NCI-H2107 treated with DMSO at 0.1 percent for 48 hours (cell line): ENCODE results near the gene FAM83F.
"Not testable (repeated sequence)": the region's sequence is repeated elsewhere in the genome, so short reads cannot be mapped to it uniquely, and the experiment has no call there.

Source experiments
- DNase-seq: peaks from one replicate; lab custom pipeline; 2025; ENCODE audit not compliant: unreplicated experiment; lab: John Stamatoyannopoulos, UW

Gene FAM83F

DNA sequence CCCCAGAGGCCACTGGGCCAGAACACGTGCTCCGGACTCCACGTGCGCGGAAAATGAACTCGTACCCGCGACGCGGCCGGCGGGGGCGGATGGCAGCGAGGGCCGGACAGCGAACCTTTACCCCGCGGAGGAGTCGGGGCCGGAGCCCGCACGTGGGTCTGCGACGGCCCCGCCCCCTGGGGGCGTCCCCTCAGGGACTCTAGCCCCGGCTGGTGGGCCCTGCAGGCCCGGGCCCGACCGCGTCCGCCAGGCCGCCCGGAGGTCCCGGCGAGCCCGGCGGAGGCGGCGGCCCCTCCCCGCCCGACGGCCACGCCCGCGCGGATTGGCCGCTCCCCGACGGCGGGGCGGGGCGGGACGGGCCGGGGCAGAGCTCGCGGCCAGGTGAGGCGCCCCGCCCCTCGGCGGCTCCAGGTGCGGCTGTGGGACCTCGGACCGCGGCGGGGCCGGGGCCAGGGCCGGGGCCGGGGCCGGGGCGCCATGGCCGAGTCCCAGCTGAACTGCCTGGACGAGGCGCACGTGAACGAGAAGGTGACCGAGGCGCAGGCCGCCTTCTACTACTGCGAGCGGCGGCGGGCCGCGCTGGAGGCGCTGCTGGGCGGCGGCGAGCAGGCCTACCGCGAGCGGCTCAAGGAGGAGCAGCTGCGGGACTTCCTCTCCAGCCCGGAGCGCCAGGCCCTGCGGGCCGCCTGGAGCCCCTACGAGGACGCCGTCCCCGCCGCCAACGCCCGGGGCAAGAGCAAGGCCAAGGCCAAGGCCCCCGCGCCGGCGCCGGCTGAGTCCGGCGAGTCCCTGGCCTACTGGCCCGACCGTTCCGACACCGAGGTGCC lies at the start of gene FAM83F:
Gene FAM83F (plus strand): TSS at position 389 of the 827 bp plus-strand sequence. CDS start 89 bp downstream, at position 478.
- no peak for DNase-seq

DNA sequence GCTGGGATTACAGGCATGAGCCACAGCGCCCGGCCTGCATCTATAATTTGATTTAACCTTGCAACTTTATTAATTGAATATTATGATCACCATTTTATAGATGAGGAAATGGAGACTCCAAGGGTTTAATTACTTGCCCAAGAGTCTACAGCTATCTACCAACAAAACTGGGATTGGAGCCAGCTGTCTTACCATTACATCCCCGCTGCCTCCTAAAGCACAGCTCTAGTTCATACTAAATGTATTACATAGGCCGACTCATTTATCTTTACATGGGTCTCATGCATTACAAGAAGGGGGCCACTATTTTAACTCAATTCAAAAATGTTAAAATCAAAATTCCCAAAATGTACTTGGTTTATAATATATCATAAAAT lies 48.6 kb upstream of the FAM83F start:
- no peak for DNase-seq

DNA sequence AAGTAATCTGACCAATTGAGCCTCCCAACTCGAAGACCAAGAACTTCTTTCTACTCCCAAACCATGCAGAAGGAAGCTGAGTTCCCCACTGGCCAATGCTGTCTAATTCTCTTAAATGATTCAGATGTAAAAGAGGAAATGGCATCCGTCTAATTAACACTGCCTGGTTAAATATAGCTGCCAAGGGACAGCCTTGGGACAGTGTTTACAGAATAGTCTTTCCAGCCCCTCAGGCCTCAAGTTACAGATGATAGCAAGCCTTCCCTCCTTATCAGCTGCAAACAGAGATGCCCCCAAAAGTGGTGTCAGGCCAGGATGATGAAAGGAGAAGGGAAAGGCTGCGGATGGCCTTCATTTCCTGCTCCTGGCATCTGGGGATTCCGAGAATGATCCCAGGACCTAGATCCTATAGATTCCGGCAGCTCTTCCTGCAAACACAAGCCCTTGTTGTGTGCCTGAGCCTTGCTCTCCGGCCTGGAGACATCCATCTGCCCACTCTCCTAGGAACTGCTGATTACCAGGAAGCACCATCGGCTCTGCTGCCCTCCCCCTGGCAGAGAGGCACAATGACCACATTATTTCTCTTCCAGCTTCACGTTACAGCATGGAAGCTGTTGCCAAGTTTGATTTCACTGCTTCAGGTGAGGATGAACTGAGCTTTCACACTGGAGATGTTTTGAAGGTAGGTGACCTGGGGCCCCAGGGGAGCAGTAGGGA lies 48.1 kb upstream of the FAM83F start:
- peak; percentile 66 for DNase-seq

DNA sequence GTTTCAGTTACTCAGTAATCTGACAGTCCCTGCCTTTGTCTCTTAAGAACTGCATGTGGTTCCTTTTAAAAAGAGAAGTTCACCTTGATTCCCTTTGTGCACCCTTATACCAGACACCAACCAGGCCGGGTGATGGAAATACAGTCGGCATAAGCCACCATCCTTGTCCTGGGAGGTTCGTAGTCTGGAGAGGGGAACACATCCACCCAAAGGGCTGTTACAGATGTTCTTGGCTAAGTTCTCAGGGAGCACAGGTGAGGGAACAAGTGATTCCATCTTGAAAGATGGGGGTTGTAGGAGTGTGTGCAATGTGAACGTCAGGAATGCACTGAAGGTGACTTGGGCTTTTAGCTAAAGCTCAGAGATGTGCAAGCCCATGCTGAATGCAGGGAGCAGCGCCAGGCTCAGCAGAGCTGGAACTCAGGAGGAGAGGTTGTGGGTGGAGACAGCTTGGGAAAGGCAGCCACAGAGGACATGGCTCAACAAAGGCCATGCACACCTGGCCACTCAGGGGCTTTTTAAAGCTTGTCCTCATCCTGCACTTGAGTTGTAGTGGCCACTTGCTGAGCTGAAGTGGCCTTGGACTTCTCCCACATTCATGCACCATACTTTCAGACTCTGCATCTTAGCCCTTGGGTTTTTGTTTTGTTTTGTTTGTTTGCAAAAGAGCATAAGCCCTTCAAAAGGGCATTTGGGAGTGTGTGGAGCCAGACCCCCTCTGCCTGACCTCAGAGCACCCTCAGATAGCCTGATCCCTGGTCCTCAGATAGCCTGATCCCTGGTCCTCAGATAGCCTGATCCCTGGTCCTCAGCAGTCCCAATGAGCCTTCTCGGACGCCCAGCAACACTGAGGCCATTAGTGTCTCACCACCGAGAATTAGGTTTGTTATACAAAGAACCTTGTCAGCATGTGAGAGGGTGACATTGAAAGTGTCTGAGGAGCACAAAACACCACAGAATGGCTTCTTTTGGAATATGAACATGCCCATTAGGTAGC lies 47.2 kb upstream of the FAM83F start:
- peak; percentile 43 for DNase-seq

DNA sequence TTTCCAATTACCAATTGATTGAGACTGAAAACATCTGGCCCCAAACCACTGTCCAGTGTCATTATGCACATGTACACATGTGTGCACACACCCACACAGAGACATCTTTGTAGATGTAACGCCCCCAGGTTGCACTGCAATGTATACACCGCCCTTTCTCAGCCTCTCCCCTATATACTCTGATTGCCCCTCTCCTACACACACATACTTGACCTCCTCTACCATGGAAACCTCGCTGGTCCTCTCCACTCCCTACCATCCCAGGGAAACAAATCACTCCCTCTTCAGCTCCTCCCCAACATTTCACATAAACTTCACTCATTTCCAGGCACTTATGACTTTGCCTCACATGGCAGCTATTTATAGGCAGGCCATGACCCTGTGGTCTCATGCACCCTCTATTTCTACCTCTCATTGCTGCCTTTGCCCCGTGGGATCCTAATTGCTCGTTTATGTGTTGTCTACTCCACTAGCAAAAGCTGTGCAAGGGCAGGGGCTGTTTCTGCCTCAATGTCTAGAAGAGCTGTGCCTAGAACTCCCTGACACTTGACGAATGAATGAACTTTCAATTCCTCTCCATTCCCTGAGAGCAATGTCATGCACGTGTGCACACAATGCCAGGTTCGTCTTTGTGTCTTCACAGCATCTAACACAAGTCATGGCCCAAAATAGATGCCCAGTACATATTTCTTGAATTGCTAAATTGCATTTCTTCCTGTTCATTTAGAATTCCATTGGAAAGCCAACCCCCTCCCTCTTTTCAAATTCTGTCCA lies 44.6 kb upstream of the FAM83F start:
- no peak for DNase-seq

DNA sequence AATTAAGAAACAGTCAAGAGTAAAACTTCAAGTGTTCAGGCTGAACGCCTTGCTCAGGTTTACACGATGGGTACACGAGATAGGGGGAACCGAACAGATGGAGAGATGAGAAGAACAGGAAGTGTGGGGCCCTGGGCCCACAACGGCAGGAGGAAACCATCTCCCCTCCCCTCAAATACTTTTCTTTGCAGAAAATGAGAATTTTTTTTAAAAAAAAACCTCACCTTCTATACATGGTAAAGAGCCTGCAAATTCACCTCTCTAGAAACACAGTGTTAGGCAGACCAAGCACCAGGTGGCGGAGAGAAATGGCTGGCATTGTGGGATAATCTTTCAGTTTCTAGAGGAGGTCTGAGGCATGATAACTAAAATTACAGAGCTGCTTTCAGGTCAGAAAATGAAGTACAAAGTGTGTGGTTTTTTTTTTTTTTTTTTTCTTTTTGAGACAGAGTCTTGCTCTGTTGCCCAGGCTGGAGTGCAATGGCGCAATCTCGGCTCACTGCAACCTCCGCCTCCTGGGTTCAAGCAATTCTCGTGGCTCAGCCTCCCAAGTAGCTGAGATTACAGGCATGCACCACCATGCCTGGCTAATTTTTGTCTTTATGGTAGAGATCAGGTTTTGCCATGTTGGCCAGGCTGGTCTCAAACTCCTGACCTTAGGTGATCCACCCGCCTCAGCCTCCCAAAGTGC lies 43.0 kb upstream of the FAM83F start:
- not testable (repeated sequence) for DNase-seq

DNA sequence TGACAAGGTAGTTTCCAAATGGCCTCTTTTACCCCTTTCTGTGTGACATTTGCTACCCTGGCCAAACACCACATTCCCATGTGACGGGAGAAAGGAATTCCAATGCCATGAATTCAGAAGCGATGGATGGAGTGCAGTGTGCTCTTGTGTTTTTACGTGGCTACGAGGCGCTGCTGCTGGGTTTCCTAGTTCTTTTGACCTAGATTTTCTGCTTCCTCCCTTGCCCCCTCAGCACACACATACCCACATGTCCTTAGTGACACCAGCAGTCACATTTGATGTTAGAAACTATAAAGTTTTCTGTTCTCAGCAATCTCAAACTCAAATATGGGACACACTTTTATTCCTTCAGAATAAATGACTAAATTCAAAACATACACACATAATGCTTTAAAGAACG lies 42.4 kb upstream of the FAM83F start:
- DNase-seq = no peak

DNA sequence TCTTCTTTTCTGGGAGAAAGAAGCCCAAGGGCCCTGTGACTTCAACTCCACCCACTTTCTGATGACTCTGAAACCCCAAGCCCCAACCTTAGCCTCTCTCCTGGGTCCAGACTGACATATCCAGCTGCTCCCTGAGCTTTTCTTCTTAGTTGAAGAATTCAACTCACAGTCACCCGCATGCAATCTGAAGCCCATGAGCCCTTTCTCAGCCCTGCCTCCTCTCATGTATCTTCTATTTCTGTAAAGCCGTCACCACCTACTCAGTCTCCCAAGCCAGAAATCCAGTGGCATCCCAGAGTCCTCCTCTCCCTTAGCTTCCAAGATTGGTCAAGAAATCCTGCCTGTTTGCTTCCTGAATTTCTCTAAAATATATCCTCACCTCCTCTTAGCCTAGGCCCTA lies 41.7 kb upstream of the FAM83F start:
- no peak for DNase-seq

DNA sequence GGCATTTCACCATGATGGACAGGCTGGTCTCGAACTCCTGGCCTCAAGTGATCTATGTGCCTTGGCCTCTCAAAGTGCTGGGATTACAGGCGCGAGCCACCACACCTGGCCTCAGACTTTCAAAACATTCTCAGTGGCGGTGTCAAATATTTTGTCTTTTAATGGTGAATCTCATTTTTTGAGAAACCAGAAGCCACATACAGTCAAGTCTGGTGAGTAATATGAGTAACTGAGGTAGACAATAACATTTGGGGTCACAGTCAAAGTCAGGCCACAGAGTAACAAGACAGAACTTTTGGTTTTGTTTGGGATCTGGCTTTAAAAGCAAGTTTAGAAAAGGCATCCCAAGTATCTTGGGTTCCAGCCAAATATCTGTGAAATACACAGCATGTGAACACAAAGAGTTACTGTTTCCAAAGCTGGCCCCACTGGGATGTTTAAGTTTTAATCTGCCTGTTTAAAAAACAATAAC lies 40.1 kb upstream of the FAM83F start:
- DNase-seq = no peak

DNA sequence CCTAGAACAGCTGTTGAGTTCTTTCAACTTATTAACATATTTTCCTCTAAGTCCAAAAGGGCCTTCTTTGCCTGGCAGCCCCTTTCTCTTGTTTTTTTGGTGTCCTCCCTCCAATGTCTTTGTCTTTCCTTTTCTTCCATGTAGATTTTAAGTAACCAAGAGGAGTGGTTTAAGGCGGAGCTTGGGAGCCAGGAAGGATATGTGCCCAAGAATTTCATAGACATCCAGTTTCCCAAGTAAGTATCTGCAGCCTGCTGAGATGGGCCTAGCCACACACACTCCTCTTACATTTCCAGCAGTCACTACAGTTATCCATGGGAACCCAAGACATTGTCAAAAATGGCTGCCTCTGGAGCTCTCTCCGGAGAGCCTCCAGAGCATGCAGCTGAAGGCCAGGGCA lies 39.1 kb upstream of the FAM83F start:
- DNase-seq = no peak

DNA sequence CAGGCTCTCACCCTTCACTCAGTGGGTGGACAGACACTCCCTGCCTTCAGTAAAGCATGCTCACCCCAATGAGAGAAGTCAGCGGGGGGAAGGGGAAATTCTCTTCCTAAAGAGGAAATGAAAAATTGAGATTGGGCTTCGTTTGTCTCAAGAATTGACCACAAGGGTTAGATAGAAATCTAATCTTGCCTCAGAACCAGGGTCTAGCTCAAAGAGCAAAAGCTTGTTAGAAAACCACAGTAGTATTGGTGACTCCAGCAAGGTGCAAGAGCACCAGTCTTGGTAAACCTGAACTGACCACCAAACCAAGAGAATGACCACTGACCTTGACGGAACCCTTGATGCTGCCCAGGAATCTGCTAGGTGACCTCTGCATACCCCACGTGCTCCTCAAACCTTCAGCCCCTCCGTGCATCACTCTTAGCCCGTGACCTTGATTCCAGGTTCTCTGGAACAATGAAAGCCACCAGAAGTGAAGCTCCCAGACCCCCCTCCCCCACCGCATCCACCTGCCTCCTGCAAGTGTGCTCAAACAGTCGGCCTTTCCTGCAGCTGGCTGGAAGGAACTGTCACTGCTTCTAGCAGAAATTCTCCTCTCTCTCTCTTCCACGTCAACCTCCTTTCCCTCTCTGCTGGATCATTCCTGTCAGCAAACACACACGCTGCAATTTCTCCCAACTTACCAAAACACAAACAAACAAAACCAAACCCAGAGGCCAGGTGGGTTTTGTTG lies 37.7 kb upstream of the FAM83F start:
- DNase-seq = peak; percentile 40

DNA sequence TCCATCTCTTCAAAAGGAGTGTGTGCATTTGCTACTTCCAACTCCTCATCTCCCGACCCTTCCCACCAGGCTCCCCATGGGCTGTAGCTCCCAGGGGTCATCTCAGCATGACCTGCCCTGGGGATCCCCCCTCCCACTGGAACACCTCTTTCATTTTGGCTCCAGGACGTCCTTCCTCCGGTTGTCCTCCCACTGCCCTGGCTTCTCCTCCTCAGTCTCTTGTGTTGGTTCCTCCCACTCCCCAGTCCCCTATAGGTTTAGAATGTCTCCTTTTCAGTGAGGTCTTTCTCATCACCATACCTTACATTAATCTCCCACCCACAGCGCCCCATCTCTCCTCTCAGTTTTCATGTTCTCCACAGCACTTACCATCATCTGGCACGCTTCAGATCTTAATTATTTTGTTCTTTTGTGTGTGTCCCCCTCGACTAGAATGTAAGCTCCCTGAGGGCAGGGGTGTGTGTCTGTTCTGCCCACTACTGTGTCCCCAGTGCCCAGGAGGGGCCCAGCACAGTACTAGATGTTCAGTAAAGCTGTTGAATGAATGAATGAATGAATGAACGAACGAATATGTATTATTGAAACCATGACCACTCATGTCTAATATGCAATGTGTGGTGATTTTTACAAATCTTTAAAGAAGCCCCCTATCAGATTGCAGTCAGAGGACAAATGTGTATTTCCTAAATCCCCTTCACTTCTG lies 36.6 kb upstream of the FAM83F start:
- DNase-seq = no peak

DNA sequence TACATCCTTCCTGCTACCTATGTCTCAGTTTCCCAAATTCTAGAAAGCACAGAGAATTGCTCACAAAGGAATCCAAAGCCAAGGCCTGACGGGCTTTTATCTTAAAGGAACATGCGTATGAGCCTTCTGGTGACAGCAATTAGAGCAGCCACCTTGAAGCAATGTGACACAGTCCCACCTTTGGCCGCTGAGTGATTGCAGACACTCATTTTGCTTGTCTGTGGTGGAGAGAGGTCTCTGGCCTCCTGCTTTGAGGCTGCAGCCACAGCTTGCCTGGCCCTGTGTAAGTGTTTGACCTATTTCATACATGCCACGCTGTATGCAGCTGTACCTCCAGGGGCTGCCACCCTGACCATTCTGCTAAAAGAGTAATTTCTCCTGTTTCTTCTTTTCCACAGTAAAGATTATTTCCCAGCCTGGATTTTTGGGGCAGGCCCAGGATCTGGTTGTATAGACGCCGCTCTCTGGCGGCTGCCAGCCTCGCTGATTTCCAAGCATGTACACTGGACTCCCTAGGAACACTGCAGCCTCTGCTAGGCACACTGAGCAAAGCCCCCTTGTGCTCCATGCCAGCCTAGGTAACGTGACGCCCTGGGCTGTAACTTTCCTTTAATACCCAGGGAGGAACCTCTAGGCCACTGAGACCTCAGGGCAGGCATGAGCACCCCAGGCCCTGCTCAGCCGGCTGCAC lies 35.7 kb upstream of the FAM83F start:
- DNase-seq = no peak

DNA sequence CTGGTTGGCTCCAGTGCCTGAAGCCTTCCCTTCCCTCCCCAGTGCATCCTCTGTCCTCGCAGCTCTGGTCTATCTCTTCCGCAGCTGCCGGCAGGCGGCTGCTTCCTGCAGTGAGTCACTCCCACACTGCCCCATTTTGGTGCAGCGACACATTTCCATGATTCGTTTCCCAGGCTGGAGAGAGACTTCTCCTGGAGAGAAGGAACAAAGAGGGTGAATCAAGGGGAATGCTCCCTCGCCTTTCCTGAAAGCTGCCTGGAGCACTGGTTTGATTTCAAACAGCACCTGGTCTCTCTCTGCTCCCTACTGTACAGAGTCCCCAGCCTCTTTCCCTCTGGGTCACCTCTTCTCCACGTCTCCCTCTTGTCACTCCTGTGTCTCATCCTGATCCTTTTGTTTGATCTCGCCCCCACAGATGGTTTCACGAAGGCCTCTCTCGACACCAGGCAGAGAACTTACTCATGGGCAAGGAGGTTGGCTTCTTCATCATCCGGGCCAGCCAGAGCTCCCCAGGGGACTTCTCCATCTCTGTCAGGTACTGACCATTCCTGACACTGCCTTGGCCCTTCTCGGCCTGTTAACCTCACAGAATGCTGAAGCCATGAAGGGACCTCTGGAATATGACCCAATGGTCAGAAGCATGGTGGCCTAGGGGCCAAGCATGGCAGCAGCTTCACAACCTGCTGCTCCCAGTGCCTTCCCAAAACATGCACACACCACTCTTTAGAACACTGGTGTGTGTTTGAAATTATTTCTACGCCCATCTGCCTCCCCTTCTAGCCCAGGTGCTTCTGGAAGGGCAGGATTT lies 34.9 kb upstream of the FAM83F start, which contains the start of gene TMA7B:
Gene TMA7B (plus strand): TSS at position 758 of the 808 bp plus-strand sequence. CDS start 3,978 bp downstream, outside the sequence.
- no peak for DNase-seq

DNA sequence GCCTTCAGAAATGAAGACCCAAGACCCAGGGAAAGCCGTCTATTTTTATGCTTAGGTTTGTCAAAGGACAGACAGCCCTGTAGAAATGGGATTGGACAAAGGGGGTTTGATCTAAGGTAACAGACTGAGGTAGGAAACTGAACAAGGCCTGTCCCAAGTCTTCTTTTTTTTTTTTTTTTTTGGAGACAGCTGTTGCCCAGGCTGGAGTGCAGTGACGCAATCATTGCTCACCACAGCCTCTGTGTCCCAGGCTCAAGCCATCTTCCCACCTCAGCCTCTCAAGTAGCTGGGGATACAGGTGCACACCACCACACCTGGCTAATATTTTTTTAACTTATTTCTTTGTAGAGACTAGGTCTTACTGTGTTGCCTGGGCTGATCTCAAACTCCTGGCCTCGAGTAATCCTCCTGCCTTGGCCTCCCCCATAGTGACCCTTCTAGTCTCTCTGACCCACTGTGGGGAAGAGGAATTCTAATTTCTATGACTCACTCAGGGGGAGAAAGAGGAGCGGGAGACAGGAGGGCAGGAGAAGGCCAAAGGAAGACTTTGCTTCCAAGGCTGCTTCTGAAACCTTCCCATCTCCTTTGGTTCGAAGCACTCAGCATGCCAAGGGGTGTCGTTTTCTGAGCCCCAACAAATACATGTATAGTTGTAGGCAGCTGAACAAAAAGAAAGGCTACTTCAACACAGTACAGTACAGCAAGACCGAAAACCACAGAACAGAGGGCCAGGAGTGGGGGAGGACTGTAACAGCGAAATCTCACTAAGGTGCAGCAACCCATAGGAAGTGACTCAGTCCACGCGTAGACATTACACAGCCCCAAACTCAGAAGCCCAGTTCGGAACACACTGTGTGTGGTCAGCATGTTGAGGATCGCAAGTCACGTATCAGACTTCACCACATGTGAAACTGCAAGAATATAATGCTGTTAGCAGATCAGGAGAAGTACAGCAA lies 33.7 kb upstream of the FAM83F start:
- DNase-seq = no peak

DNA sequence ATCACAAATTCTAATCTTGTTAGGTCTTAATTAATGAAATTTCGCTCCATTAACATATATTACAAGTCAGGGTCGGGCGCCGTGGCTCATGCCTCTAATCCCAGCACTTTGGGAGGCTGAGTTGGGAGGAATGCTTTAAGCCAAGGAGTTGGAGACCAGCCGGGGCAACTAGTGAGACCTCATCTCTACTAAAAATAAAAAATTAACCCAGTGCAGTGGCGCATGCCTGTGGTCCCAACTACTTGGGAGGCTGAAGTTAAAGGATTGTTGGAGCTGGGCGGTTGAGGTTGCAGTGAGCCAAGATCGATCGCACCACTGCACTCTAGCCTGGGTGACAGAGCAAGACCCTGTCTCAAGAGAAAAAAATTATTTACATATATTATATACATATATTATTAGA lies 32.7 kb upstream of the FAM83F start:
- DNase-seq = no peak
